Measurements from ENCODE around the gene SLC30A3. TPM values are rescaled to one million over a fixed set of nuclear protein-coding genes. Genes with fewer than 3 reads are reported as not detected.

Gene SLC30A3
- total and polyA plus RNA-seq, 2 of the 13 experiments (the other 11 are each of a cell fraction or from before 2014, with no cell fraction given), result 0.38 to 0.79 TPM

GRCh38 chr2:27223416-27223815 is 39.4 kb downstream of the SLC30A3 start:
- ATAC-seq (no peak), DNase-seq (ENCODE audit: low spot score) (no peak), FAIRE-seq (no peak)
- Histone ChIP-seq H2AFZ (ENCODE audit: low read length) (no peak overlapping the region), H3K4me2 (ENCODE audit: low read depth, low read length) (no peak overlapping the region), H3K9ac (ENCODE audit: insufficient read depth, low read depth, low read length) (no peak overlapping the region), H3K9me3 (ENCODE audit: low read length) (no peaks in the 10 kb centered on the region), H3K79me2 (ENCODE audit: insufficient read depth, low read length) (no peaks in the 10 kb centered on the region), H3K4me3 (replicated peaks in 1 of 3; ENCODE audit: insufficient read depth in 1 of 3, low read depth in 2 of 3, low read length in 3 of 3) (no peak overlapping the region), H3K27ac (ENCODE audit: extremely low read length, insufficient read depth, low read length) (no peak overlapping the region), H3K27me3 (ENCODE audit: control insufficient read depth in 1 of 2, insufficient read depth in 2 of 2, low read length in 2 of 2) (no peaks in the 10 kb centered on the region), H3K36me3 (replicated peaks in 1 of 2; ENCODE audit: control insufficient read depth in 1 of 2, insufficient read depth in 2 of 2, low read length in 2 of 2) (peaks cover 51 to 81% of the 10 kb centered on the region in 2 experiments), H3K4me1 (ENCODE audit: insufficient read depth, low read length) (peaks cover 10% of the 10 kb centered on the region), H4K20me1 (ENCODE audit: insufficient read depth, low read length) (no peaks in the 10 kb centered on the region)
- no TSS peak for BruUV-seq (replicated peaks)
- CTCF ChIA-PET (ENCODE audit: low intra/inter-chr PET ratio, low total read pairs), result no interaction called here
- intact Hi-C loops (cut with micrococcal nuclease; ENCODE audit: unreplicated experiment), result no loop called here
- POLR2A ChIA-PET, result interaction anchor here (1.3 kb wide), 1 partner anchor 21 kb away, joined by 3 read pairs; no protein-coding TSS in a partner anchor
- WGBS (ENCODE audit: low lambda C conversion rate), result 99% methylated on average over 6 of the region's 6 CpGs
- no peak for TF ChIP-seq SRF (IDR thresholded peaks at IDR 0.05; ENCODE audit: low read depth, low read length)
- TF ChIP-seq FOXK2 (IDR thresholded peaks at IDR 0.05), result no peak
- TF ChIP-seq ZNF766 (CRISPR knock-in tag; IDR thresholded peaks at IDR 0.05; ENCODE audit: borderline replicate concordance), result no peak
- no peak for TF ChIP-seq ZSCAN31 (CRISPR knock-in tag; IDR thresholded peaks at IDR 0.05; ENCODE audit: low read depth)
- TF ChIP-seq ZNF484 (CRISPR knock-in tag; IDR thresholded peaks at IDR 0.05; ENCODE audit: borderline replicate concordance, low read depth), result no peak
- no peak for TF ChIP-seq DDIT3 (CRISPR knock-in tag; IDR thresholded peaks at IDR 0.05)
- in situ Hi-C loops (cut with HindIII; ENCODE audit: extremely low pct_ligation_motif_present, low pct_unique_long_range_greater_than_20kb), result no loop called here

- peaks cover 51 to 85% of the 10 kb centered on the region in 2 experiments for H3K36me3 ChIP-seq (replicated peaks in 1 of 2; ENCODE audit: control insufficient read depth in 1 of 2, insufficient read depth in 2 of 2, low read length in 2 of 2)
- H3K4me2 ChIP-seq (ENCODE audit: low read depth, low read length), result no peak overlapping the region
- ChIA-PET POLR2A (no interaction called here), CTCF (ENCODE audit: low intra/inter-chr PET ratio, low total read pairs) (no interaction called here)
- in situ Hi-C loops (cut with HindIII; ENCODE audit: extremely low pct_ligation_motif_present, low pct_unique_long_range_greater_than_20kb) (no loop called here), intact Hi-C loops (cut with micrococcal nuclease; ENCODE audit: unreplicated experiment) (no loop called here)
- BruUV-seq (replicated peaks), result no TSS peak
- DNase-seq (ENCODE audit: low spot score), result no peak
- H2AFZ ChIP-seq (ENCODE audit: low read length), result no peak overlapping the region
- no peak overlapping the region for H3K9ac ChIP-seq (ENCODE audit: insufficient read depth, low read depth, low read length)
- H3K4me3 ChIP-seq (replicated peaks in 1 of 3; ENCODE audit: insufficient read depth in 1 of 3, low read depth in 2 of 3, low read length in 3 of 3), result no peak overlapping the region
- no peaks in the 10 kb centered on the region for H4K20me1 ChIP-seq (ENCODE audit: insufficient read depth, low read length)
- H3K9me3 ChIP-seq (ENCODE audit: low read length), result no peaks in the 10 kb centered on the region
- no peaks in the 10 kb centered on the region for H3K27me3 ChIP-seq (ENCODE audit: control insufficient read depth in 1 of 2, insufficient read depth in 2 of 2, low read length in 2 of 2)
- no peak for FAIRE-seq
- H3K4me1 ChIP-seq (ENCODE audit: insufficient read depth, low read length), result peaks cover 13% of the 10 kb centered on the region
- no peaks in the 10 kb centered on the region for H3K79me2 ChIP-seq (ENCODE audit: insufficient read depth, low read length)
- no peak overlapping the region for H3K27ac ChIP-seq (ENCODE audit: extremely low read length, insufficient read depth, low read length)
- WGBS (ENCODE audit: low lambda C conversion rate), result 96% methylated on average over 5 of the region's 5 CpGs
- ATAC-seq, result no peak
- no peak for TF ChIP-seq ZNF709 (CRISPR knock-in tag; IDR thresholded peaks at IDR 0.05)
- TF ChIP-seq KDM6A (CRISPR knock-in tag; IDR thresholded peaks at IDR 0.05; ENCODE audit: low read depth), result no peak
- TF ChIP-seq DPF2 (CRISPR knock-in tag; IDR thresholded peaks at IDR 0.05; ENCODE audit: borderline replicate concordance, low read depth), result no peak
- no peak for TF ChIP-seq PRMT3 (CRISPR knock-in tag; IDR thresholded peaks at IDR 0.05; ENCODE audit: borderline replicate concordance, low read depth)
- no peak for TF ChIP-seq ZNF557 (CRISPR knock-in tag; IDR thresholded peaks at IDR 0.05)
- TF ChIP-seq ZNF558 (CRISPR knock-in tag; IDR thresholded peaks at IDR 0.05; ENCODE audit: borderline replicate concordance), result no peak
- no peak for TF ChIP-seq HNRNPUL1 (IDR thresholded peaks at IDR 0.05; ENCODE audit: low read depth, low read length)
- TF ChIP-seq NFKB2 (CRISPR knock-in tag; IDR thresholded peaks at IDR 0.05; ENCODE audit: borderline replicate concordance), result no peak
- TF ChIP-seq HCFC1 (IDR thresholded peaks at IDR 0.05; ENCODE audit: low read depth, low read length), result no peak
- TF ChIP-seq SMARCC2 (IDR thresholded peaks at IDR 0.05), result no peak
- TF ChIP-seq BORCS8-MEF2B (CRISPR knock-in tag; IDR thresholded peaks at IDR 0.05), result no peak
- TF ChIP-seq ZNF570 (CRISPR knock-in tag; IDR thresholded peaks at IDR 0.05; ENCODE audit: borderline replicate concordance), result no peak
- TF ChIP-seq ZNF710 (CRISPR knock-in tag; IDR thresholded peaks at IDR 0.05; ENCODE audit: borderline replicate concordance), result no peak
- TF ChIP-seq ZNF331 (CRISPR knock-in tag; IDR thresholded peaks at IDR 0.05), result no peak
These were observed 40.4 kb downstream of the SLC30A3 start for GRCh38 chr2:27222407-27222806.
